IMR-90 (cell line): Measurements from ENCODE around the gene M6PR. TPM values are rescaled to one million over a fixed set of nuclear protein-coding genes. Genes with fewer than 3 reads are reported as not detected.

Experiments used
- ATAC-seq: fragments of 200-7000 bp; cut with Tn5 transposase; 2 replicates; pipeline ENCODE4 v1.9.1; 2020; ENCODE audit warnings: low read depth, mild to moderate bottlenecking, moderate library complexity
- BruUV-seq: library from RNA; stranded (reverse); fragments of 400-500 nt; replicated peaks from 2 replicates; lab custom pipeline; 2021; lab: Mats Ljungman, UMichigan
- CTCF ChIA-PET: fragments of 300-600 bp; formaldehyde crosslinking; extraction: SDS; loops from one replicate; lab custom pipeline; 2021; ENCODE audit warnings: antibody characterized with exemption; lab: Yijun Ruan, JAX
- POLR2A ChIA-PET: fragments of 300-600 bp; sonication (Branson Sonifier 250); formaldehyde crosslinking; loops from one replicate; lab custom pipeline; 2022; ENCODE audit warnings: antibody characterized with exemption; ENCODE audit not compliant: unreplicated experiment; lab: Charles Lee
- DNase-seq: peaks from one replicate; pipeline ENCODE4 v3.0.0; 2013
- H2AFZ ChIP-seq: replicated peaks from 2 replicates; pipeline ENCODE3; 2013; ENCODE audit warnings: low read length, mild to moderate bottlenecking; ENCODE audit not compliant: poor library complexity
- H2AK5ac ChIP-seq: 2 replicates; pipeline ENCODE4 v1.6.1; 2013; ENCODE audit warnings: low read depth, low read length, inconsistent platforms
- H2AK9ac ChIP-seq: replicated peaks from 2 replicates; pipeline ENCODE3; 2013; ENCODE audit warnings: mild to moderate bottlenecking, low read depth, low read length, moderate library complexity; ENCODE audit not compliant: poor library complexity
- H2BK120ac ChIP-seq: 2 replicates; pipeline ENCODE4 v1.6.1; 2013; ENCODE audit warnings: low read depth, low read length, inconsistent platforms
- H2BK15ac ChIP-seq: 3 replicates; pipeline ENCODE4 v1.6.1; 2013; ENCODE audit warnings: low read depth, low read length, inconsistent platforms
- H2BK20ac ChIP-seq: 2 replicates; pipeline ENCODE4 v1.6.1; 2013; ENCODE audit warnings: low read depth, mild to moderate bottlenecking, inconsistent platforms, low read length, moderate library complexity
- H2BK5ac ChIP-seq: 2 replicates; pipeline ENCODE4 v1.6.1; 2013; ENCODE audit warnings: mild to moderate bottlenecking, low read depth, low read length, inconsistent platforms; ENCODE audit not compliant: poor library complexity, severe bottlenecking
- H3K14ac ChIP-seq: replicated peaks from 2 replicates; pipeline ENCODE4 v1.6.1; 2013; ENCODE audit warnings: low read depth, low read length, inconsistent platforms
- H3K18ac ChIP-seq: 2 replicates; pipeline ENCODE4 v1.6.1; 2013; ENCODE audit warnings: low read depth, low read length, control low read depth
- H3K23ac ChIP-seq: 2 replicates; pipeline ENCODE4 v1.6.1; 2013; ENCODE audit warnings: low read depth, low read length, inconsistent platforms
- H3K27ac ChIP-seq: 2 replicates; pipeline ENCODE4 v1.5.1; 2013; ENCODE audit warnings: mild to moderate bottlenecking, control low read depth, low read length; ENCODE audit not compliant: insufficient read depth
- H3K27me3 ChIP-seq: 2 replicates; pipeline ENCODE4 v1.6.1; 2013; ENCODE audit warnings: low read length; ENCODE audit not compliant: control insufficient read depth, insufficient read depth
- H3K36me3 ChIP-seq: 2 replicates; pipeline ENCODE4 v1.6.1; 2013; ENCODE audit warnings: low read length, mixed read lengths; ENCODE audit not compliant: control insufficient read depth, insufficient read depth
- H3K4ac ChIP-seq: 2 replicates; pipeline ENCODE4 v1.6.1; 2013; ENCODE audit warnings: low read depth, low read length, inconsistent platforms
- H3K4me1 ChIP-seq: 2 replicates; pipeline ENCODE4 v1.6.1; 2013; ENCODE audit warnings: low read length, mixed read lengths; ENCODE audit not compliant: control insufficient read depth, insufficient read depth
- H3K4me2 ChIP-seq: 2 replicates; pipeline ENCODE4 v1.6.1; 2013; ENCODE audit warnings: low read depth, mild to moderate bottlenecking, control low read depth, low read length, moderate library complexity
- H3K4me3 ChIP-seq: 2 replicates; pipeline ENCODE4 v1.5.1; 2013; ENCODE audit warnings: low read depth, mild to moderate bottlenecking, control low read depth, low read length, moderate library complexity; ENCODE audit not compliant: insufficient read depth
- H3K56ac ChIP-seq: 2 replicates; pipeline ENCODE4 v1.6.1; 2013; ENCODE audit warnings: low read length, inconsistent platforms; ENCODE audit not compliant: insufficient read depth; ENCODE audit errors: extremely low read depth
- H3K79me1 ChIP-seq, 2 experiments: 2 replicates each; pipeline ENCODE4 v1.6.1; 2013; ENCODE audit warnings: low read length in 2 of 2, inconsistent platforms in 1 of 2, low read depth in 1 of 2
- H3K9ac ChIP-seq: 2 replicates; pipeline ENCODE4 v1.6.1; 2013; ENCODE audit warnings: low read depth, low read length, control low read depth
- H3K9me1 ChIP-seq: 2 replicates; pipeline ENCODE4 v1.6.1; 2013; ENCODE audit warnings: low read length, inconsistent platforms; ENCODE audit not compliant: insufficient read depth
- H3K9me3 ChIP-seq: 2 replicates; pipeline ENCODE4 v1.6.1; 2013; ENCODE audit warnings: low read length; ENCODE audit not compliant: control insufficient read depth, insufficient read depth
- H4K20me1 ChIP-seq: 2 replicates; pipeline ENCODE4 v1.6.1; 2013; ENCODE audit warnings: low read length, inconsistent platforms; ENCODE audit not compliant: insufficient read depth
- H4K5ac ChIP-seq: 2 replicates; pipeline ENCODE4 v1.6.1; 2013; ENCODE audit warnings: mild to moderate bottlenecking, low read depth, low read length, control low read depth
- H4K8ac ChIP-seq, 2 experiments: 2 replicates each; pipeline ENCODE4 v1.6.1; 2013; ENCODE audit warnings: low read depth in 2 of 2, low read length in 2 of 2, control low read depth in 1 of 2, inconsistent platforms in 1 of 2
- H4K91ac ChIP-seq: 2 replicates; pipeline ENCODE4 v1.6.1; 2013; ENCODE audit warnings: low read depth, low read length, inconsistent platforms; ENCODE audit not compliant: insufficient read depth
- BHLHE40 ChIP-seq: fragments of 150-350 bp; IDR thresholded peaks from 2 replicates; pipeline ENCODE4 v1.6.1; 2016; ENCODE audit warnings: mild to moderate bottlenecking, low read depth, low read length
- CEBPB ChIP-seq: IDR thresholded peaks from 2 replicates; pipeline ENCODE4 v1.6.1; 2012; ENCODE audit warnings: low read depth, low read length, improper control_type of control experiment
- CHD1 ChIP-seq: IDR thresholded peaks from 2 replicates; pipeline ENCODE4 v1.6.1; 2012; ENCODE audit warnings: low read depth, low read length, improper control_type of control experiment
- CTCF ChIP-seq: conservative IDR thresholded peaks from 2 replicates; pipeline ENCODE4 v1.5.1; 2012; ENCODE audit warnings: mild to moderate bottlenecking, low read depth, low read length, improper control_type of control experiment
- FOS ChIP-seq: fragments of 150-350 bp; IDR thresholded peaks from 2 replicates; pipeline ENCODE4 v1.6.1; 2016; ENCODE audit warnings: low read depth, low read length
- MAFK ChIP-seq: IDR thresholded peaks from 2 replicates; pipeline ENCODE4 v1.6.1; 2012; ENCODE audit warnings: low read depth, low read length, improper control_type of control experiment
- MAZ ChIP-seq: IDR thresholded peaks from 2 replicates; pipeline ENCODE4 v1.6.1; 2012; ENCODE audit warnings: low read depth, mild to moderate bottlenecking, low read length, improper control_type of control experiment, moderate library complexity, borderline replicate concordance
- MXI1 ChIP-seq: IDR thresholded peaks from 2 replicates; pipeline ENCODE4 v1.6.1; 2012; ENCODE audit warnings: low read depth, mild to moderate bottlenecking, low read length, moderate library complexity, borderline replicate concordance
- NFE2L2 ChIP-seq: fragments of 150-350 bp; IDR thresholded peaks from 2 replicates; pipeline ENCODE4 v1.6.1; 2016; ENCODE audit warnings: low read depth, mild to moderate bottlenecking, low read length
- POLR2A ChIP-seq: IDR thresholded peaks from 2 replicates; pipeline ENCODE4 v1.6.1; 2012; ENCODE audit warnings: mild to moderate bottlenecking, low read depth, low read length
- RAD21 ChIP-seq: IDR thresholded peaks from 2 replicates; pipeline ENCODE4 v1.6.1; 2012; ENCODE audit warnings: low read length, improper control_type of control experiment
- RCOR1 ChIP-seq: IDR thresholded peaks from 2 replicates; pipeline ENCODE4 v1.6.1; 2012; ENCODE audit warnings: mild to moderate bottlenecking, low read length, improper control_type of control experiment; ENCODE audit not compliant: insufficient replicate concordance
- RFX5 ChIP-seq: IDR thresholded peaks from 2 replicates; pipeline ENCODE4 v1.8.0; 2012; ENCODE audit warnings: low read depth, mild to moderate bottlenecking, low read length, moderate library complexity
- SMC3 ChIP-seq: fragments of 150-350 bp; IDR thresholded peaks from 2 replicates; pipeline ENCODE4 v1.6.1; 2016; ENCODE audit warnings: low read depth, mild to moderate bottlenecking, antibody characterized with exemption, low read length, moderate library complexity
- dilution Hi-C: fragments of 300-500 bp; cut with HindIII; formaldehyde crosslinking; loops from one replicate; pipeline ENCODE4 v1.14.3; 2018; ENCODE audit warnings: low sequenced_read_pairs; ENCODE audit not compliant: unreplicated experiment
- in situ Hi-C: fragments of 300-500 bp; cut with MboI; formaldehyde crosslinking; loops from 3 replicates; pipeline ENCODE4 v1.14.3; 2019; ENCODE audit warnings: low sequenced_read_pairs, inconsistent platforms, mixed read lengths
- intact Hi-C: fragments of 100-400 bp; cut with micrococcal nuclease; formaldehyde crosslinking; loops from 2 replicates; pipeline ENCODE4 v1.10.0; 2022
- polyA plus RNA-seq, 3 experiments: library from polyadenylated mRNA; depleted of rRNA; stranded (reverse); fragments of >200 nt; gene quantifications; 2 replicates each; pipeline ENCODE4 v1.2.3, GENCODE V29; 2012; ENCODE audit warnings: low replicate concordance in 1 of 3
- total RNA-seq: library from RNA; depleted of rRNA; stranded (reverse); fragments of >200 nt; gene quantifications from 2 replicates; pipeline ENCODE4 v1.2.3, GENCODE V29; 2012
- TF ChIP-seq, protein P1 (sequence below): fragments of 150-350 bp; IDR thresholded peaks from 2 replicates; pipeline ENCODE4 v1.6.1; 2016; ENCODE audit warnings: low read depth, mild to moderate bottlenecking, low read length, moderate library complexity, borderline replicate concordance

M6PR gene
- total and polyA plus RNA-seq, 2 of the 4 experiments (the other 2 are of a cell fraction), result 86.6 to 140 TPM

GRCh38 chr12:8904665-8905064 lies 44.8 kb downstream of the M6PR start:
- Histone ChIP-seq H4K5ac (no peak overlapping the region), H3K18ac (no peak overlapping the region), H2AK9ac (no peak overlapping the region), H2BK5ac (no peak overlapping the region), H2AK5ac (no peak overlapping the region), H3K36me3 (no peaks in the 10 kb centered on the region), H2BK120ac (no peak overlapping the region), H3K27ac (no peak overlapping the region), H3K9me1 (no peaks in the 10 kb centered on the region), H4K91ac (no peak overlapping the region), H3K4me2 (no peak overlapping the region), H4K20me1 (no peaks in the 10 kb centered on the region), H2AFZ (no peak overlapping the region), H2BK20ac (no peak overlapping the region), H3K4me3 (no peak overlapping the region), H2BK15ac (no peak overlapping the region), H3K56ac (no peak overlapping the region), H3K9me3 (no peaks in the 10 kb centered on the region), H3K79me1 (no peaks in the 10 kb centered on the region), H3K4me1 (no peaks in the 10 kb centered on the region), H3K4ac (no peak overlapping the region), H3K14ac (no peak overlapping the region), H3K27me3 (peaks cover 2% of the 10 kb centered on the region), H3K23ac (no peak overlapping the region), H4K8ac (no peak overlapping the region), H3K9ac (no peak overlapping the region)
- ChIA-PET CTCF (interaction anchor here (1.2 kb wide), 1 partner anchor 13 kb away, joined by 4 read pairs; no protein-coding TSS in a partner anchor), POLR2A (no interaction called here)
- intact Hi-C loops (loop anchor here (10.0 kb wide), 1 partner anchor 80 kb away; the partner anchor contains the start of gene A2ML1), dilution Hi-C loops (no loop called here), in situ Hi-C loops (no loop called here)
- DNase-seq (no peak), ATAC-seq (no peak)
- no TSS peak for BruUV-seq
- no peak for TF ChIP-seq POLR2A
- TF ChIP-seq SMC3, result no peak
- TF ChIP-seq FOS, result no peak
- TF ChIP-seq CEBPB, result no peak
- TF ChIP-seq MXI1, result no peak
- no peak for TF ChIP-seq BHLHE40
- TF ChIP-seq CTCF, result no peak
- TF ChIP-seq RCOR1, result no peak
- no peak for TF ChIP-seq NFE2L2
- TF ChIP-seq, protein P1, sequence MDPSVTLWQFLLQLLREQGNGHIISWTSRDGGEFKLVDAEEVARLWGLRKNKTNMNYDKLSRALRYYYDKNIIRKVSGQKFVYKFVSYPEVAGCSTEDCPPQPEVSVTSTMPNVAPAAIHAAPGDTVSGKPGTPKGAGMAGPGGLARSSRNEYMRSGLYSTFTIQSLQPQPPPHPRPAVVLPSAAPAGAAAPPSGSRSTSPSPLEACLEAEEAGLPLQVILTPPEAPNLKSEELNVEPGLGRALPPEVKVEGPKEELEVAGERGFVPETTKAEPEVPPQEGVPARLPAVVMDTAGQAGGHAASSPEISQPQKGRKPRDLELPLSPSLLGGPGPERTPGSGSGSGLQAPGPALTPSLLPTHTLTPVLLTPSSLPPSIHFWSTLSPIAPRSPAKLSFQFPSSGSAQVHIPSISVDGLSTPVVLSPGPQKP, result no peak
- no peak for TF ChIP-seq CHD1
- TF ChIP-seq RFX5, result no peak
- no peak for TF ChIP-seq MAZ
- TF ChIP-seq RAD21, result no peak
- TF ChIP-seq MAFK, result no peak
